ENCODE results near the gene UACA.
A peak's percentile ranks its signal among the peaks of the same experiment; 100 is the strongest.

The UACA gene

DNA sequence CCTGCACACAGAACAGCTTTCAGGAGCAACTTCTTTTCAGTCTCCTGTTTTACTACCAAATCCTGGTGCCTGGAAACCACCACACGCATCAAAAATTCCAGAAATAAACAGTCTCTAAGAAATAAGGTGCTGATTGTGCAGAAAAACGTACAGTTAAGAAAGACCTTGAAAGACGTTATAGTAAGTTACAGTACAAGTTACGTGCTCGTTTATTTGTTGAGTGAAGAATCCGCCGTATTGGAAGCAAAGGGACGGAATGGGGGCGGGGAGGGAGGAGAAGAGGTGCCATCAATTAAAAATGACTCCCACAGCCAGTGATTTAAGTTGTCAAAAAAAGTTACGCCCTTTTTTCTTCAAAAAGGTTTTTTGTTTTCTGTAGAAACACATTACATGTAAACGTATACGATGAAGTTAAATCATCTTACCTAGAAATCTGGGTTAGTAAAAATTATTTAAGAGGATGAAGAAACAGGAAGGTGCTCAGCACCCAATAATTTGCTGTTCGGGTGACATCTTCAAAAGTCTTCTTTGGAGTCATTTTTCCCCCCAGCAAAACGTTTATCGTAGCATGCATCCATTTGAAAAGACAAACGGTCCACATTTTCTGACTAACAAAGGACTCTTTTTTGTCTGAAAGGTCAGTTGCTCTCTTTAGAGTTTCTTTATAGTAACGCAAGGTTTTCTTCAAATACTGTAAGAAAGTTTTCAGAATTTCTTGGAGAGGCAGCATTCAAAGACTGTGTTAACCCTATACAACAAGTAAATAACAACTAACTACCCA lies 782 bp upstream of the UACA start:
- TF ChIP-seq CTCF (conservative IDR thresholded peaks at IDR 0.05; ENCODE audit: low read depth), result no peak
- CTCF ChIA-PET, result no interaction called here
- POLR2A ChIA-PET (ENCODE audit: low non-redundant PET), result no interaction called here
- DNase-seq (ENCODE audit: low spot score), result no peak
- H3K27ac ChIP-seq, result peak overlapping the region; percentile 99

DNA sequence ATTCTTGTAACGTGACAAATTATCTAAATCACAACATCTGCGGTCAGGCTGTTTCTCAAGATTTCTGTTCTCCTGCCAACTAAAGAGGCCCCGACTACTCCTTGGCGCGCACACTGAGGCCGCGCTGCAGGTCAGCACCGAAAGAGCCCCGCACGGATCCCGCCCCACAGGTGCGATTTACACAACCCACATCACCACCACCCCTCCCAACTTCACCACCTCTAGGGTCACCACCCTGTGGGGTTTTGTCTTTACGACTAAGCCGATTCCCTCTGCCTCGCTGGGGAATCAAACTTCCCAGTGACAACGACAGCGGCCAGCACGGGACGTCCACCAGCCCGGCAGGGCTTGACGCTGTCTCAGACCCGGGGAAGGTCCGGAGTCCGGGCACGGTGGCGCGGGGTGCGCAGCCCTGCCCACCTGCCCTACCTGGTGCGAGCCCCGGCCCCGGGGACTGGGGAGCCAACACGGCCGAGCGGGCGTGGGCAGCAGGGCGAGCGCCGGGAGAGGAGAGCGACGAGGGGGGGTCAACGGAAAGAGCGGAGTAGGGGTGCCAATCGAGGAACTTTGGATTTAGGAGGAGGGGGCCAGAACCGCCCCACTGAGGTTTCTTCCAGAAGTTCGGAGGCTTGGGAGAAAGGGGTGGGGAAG lies 764 bp downstream of the UACA start:
- ChIA-PET CTCF (interaction anchor here (1.3 kb wide), 1 partner anchor 49 kb away, joined by 5 read pairs; no protein-coding TSS in a partner anchor), POLR2A (ENCODE audit: low non-redundant PET) (no interaction called here)
- DNase-seq (ENCODE audit: low spot score), result peak; percentile 58
- no peak for TF ChIP-seq CTCF (conservative IDR thresholded peaks at IDR 0.05; ENCODE audit: low read depth)
- H3K27ac ChIP-seq, result peak overlapping the region; percentile 99

DNA sequence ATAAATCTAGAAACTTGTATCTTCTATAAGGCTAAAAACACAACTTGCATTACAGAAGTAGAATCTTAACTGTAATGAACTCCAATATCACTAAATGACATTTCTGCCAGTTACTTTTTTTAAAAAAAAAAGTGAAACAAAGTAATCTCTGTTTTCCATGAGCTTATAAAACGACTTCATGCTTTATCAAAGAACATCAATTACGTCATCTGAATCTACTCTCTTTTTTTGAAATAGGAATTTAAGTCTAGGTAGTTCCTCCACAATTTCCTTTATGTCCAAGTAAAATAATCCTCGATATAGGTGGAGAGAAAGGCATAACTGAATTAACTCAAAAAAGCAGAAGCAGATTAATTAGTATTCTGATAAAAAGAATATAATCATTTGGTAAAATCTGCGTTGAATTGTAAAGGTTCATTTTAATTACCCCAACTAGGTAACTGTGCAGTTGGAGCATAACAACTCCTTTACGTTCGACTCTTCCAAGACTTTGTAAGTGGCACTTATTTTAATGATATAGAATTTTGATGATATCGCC lies 1.4 kb downstream of the UACA start:
- CTCF ChIA-PET, result interaction anchor here (0.6 to 1.3 kb wide), 2 partner anchors 50 to 545 kb away, joined by 3 to 5 read pairs; no protein-coding TSS in a partner anchor
- DNase-seq (ENCODE audit: low spot score), result no peak
- peak overlapping the region; percentile 99 for H3K27ac ChIP-seq
- TF ChIP-seq CTCF (conservative IDR thresholded peaks at IDR 0.05; ENCODE audit: low read depth), result no peak
- POLR2A ChIA-PET (ENCODE audit: low non-redundant PET), result no interaction called here

- ChIA-PET CTCF (interaction anchor here (0.6 to 1.3 kb wide), 3 partner anchors 19 to 544 kb away, joined by 3 to 5 read pairs (median 3); no protein-coding TSS in a partner anchor), POLR2A (ENCODE audit: low non-redundant PET) (no interaction called here)
- H3K27ac ChIP-seq, result no peak overlapping the region
- DNase-seq (ENCODE audit: low spot score), result no peak
- TF ChIP-seq CTCF (conservative IDR thresholded peaks at IDR 0.05; ENCODE audit: low read depth), result no peak
Observed at GRCh38 chr15:70761046-70761445, 2.3 kb downstream of the UACA start.

DNA sequence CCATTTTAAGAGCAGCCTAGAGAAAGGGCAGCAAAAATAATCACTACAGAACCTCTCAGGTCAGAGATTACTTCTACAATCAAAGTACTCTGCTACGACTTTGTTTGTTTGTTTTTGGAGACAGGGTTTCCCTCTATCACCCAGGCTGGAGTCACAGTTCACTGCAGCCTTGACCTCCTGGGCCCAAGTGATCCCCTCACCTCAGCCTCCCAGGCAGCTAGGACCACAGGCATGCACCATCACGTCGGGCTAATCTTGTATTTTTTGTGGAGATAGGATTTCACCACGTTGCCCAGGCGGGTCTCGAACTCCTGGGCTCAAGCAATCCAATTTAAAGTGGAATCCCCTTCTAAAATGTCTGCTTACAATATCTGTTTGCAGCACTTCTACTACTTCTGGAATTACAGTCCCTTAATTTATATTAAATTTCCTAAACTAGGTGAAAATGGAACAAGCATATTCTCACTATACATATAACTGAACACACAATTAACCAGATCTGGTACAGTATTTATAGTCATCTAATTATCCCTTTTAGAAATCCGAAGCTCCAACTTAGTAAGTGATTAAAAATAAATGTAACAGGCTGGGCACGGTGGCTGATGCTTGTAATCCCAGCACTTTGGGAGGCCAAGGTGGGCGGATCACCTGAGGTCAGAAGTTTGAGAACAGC lies 4.4 kb downstream of the UACA start:
- no peak for TF ChIP-seq CTCF (conservative IDR thresholded peaks at IDR 0.05; ENCODE audit: low read depth)
- CTCF ChIA-PET, result no interaction called here
- no peak overlapping the region for H3K27ac ChIP-seq
- no peak for DNase-seq (ENCODE audit: low spot score)
- POLR2A ChIA-PET (ENCODE audit: low non-redundant PET), result no interaction called here

- no peak for DNase-seq (ENCODE audit: low spot score)
- H3K27ac ChIP-seq, result no peak overlapping the region
- ChIA-PET POLR2A (ENCODE audit: low non-redundant PET) (no interaction called here), CTCF (no interaction called here)
- no peak for TF ChIP-seq CTCF (conservative IDR thresholded peaks at IDR 0.05; ENCODE audit: low read depth)
Observed at GRCh38 chr15:70757627-70758026, 5.7 kb downstream of the UACA start.
